HG03066 (cell line): ENCODE measurements around the gene ATAD1.
"Not testable (repeated sequence)": the region's sequence is repeated elsewhere in the genome, so short reads cannot be mapped to it uniquely, and the experiment has no call there.

Source experiments
- ATAC-seq: cut with Tn5 transposase; IDR thresholded peaks from one replicate; pipeline ENCODE4 v1.9.1; 2021; ENCODE audit warnings: low read depth; ENCODE audit not compliant: unreplicated experiment

The ATAD1 gene

GRCh38 chr10:87847550-87847949, 29.5 kb upstream of the ATAD1 start:
- no peak for ATAC-seq

GRCh38 chr10:87846711-87847110, 28.7 kb upstream of the ATAD1 start:
- ATAC-seq = not testable (repeated sequence)

DNA sequence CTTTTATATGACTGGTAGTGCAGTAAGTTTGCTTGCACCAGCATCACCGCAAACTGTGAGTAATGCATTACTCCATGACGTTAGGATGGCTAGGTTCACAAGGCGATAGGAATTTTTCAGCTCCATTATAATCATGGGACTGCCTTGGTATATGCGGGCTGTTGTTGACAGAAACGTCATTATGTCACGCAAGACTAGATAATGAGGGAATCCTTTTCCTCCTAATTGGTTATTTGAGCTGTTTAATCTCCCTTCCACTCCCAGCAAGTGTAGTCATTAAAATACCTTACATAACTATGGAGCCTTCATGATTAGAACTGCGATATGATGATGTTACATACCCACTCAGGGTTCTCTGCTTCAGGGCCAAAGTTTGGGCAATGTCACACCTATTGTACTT, 28.0 kb upstream of the ATAD1 start:
- ATAC-seq = no peak

DNA sequence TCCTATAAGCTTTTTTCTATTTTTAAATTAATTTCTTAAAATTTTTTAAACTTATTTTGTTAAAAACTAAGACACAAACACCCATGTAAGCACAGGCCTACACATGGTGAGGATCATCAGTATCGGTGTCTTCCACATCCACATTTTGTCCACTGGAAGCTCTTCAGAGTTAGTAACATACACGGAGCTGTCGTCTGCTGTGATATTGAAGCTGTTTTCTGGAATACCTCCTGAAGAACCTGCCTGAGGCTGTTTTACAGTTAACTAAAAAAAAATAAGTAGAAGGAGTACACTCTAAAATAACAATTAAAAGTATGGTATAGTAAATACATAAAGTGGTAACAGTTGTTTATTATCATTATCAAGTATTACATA, 27.6 kb upstream of the ATAD1 start:
- ATAC-seq = no peak

DNA sequence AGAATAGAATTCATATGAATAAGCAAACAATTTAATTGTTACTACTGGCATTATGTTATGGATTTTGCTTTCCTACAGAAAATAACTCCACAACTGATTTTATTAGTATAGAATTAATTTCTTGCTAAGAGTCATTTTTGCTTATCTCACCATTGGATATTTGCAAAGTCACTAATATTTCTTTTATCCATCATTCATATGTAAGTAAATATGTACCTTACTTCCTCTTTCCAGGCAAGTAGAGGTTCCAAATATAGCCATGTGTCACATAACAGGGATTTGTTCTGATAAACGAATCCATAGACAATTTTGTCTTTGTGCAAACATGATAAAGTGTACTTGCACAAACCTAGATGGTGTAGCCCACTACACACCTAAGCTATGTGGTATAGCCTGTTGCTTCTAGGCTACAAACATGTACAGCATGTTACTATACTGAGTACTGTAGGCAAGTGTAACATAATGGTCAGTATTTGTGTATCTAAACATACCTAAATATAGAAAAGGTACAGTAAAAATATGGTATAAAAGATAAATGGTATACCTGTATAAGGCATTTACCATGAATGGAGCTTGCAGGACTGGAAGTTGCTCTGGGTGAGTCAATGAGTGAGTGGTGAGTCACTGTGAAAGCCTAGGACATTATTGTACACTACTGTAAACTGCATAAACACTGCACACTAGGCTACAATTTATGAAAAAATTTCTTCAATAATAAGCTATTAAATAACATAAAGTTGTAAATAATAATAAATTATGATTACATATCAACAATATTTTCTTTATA, 27.0 kb upstream of the ATAD1 start:
- no peak for ATAC-seq

GRCh38 chr10:87843714-87844113, 25.7 kb upstream of the ATAD1 start:
- no peak for ATAC-seq

DNA sequence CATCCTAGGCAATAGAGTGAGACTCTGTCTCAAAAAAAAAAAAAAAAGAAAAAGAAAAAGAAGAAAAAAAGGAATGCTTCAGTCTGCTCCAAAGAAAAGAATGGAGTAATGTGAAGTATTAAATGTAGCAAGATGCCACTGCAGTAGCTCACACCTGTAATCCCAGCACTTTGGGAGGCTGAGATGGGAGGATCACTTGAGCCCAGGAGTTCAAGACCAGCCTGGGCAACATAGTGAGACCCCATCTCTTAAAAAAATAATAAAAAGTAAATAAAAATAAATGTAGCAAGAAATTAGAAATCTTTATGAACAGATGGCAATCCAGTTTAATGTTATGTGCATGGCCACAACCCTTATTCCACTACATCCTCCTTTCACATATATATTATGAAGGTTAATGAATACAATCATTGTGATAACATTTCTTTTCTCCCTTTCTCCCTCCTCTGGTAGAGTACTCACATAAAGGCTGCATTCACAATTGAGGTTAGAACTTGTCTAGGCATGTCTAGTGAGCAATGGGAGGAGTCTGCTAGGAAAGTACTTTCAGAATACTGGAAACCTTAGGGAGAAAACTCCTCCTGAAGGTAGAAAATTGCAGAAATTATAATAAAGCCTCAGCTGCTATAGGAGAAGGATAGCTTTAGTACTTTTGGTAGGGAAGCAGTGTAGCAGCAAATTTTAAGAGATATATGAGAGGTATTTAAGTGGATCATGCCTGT, 24.9 kb upstream of the ATAD1 start:
- ATAC-seq = no peak

- no peak for ATAC-seq
Observed at GRCh38 chr10:87842220-87842641, 24.2 kb upstream of the ATAD1 start.

DNA sequence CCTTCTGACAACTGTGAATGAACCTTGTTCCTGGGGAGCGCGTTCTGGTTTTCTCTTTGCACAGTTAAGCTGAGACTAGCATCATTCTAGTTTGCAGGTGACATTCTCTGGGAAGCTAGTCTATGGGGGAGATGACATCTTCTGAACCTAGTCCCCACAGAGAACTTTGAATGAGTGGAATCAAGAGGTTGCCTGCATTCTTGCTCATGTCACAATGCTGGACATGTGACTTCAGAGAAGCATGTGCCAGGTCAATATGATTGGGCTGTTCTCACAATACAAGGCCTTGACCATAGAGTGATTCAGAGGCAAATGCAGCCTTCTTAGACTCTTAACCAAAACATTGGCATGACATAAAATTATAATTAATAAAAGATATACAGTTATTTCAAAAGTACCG, 23.2 kb upstream of the ATAD1 start:
- ATAC-seq = no peak

DNA sequence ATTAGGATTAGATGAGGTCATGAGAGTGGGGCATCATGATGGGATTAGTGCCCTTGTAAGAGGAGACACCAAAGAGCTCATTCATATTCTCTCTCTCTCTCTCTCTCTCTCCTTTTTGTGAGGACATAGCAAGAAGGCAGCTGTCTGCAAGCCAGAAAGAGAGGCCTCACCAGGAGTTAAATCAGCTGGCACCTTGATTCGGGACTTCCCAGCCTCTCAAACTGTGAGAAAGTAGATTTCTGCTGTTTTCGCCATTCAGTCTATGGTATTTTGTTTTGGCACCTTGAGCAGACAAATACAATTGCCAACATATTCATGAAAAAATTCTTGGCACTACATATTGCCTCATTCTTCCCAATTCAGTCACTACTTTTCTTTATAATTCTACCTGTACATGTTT, 20.6 kb upstream of the ATAD1 start:
- ATAC-seq = no peak

- ATAC-seq = no peak
Observed at GRCh38 chr10:87837445-87837844, 19.4 kb upstream of the ATAD1 start.

GRCh38 chr10:87836098-87836497, 18.1 kb upstream of the ATAD1 start:
- no peak for ATAC-seq

DNA sequence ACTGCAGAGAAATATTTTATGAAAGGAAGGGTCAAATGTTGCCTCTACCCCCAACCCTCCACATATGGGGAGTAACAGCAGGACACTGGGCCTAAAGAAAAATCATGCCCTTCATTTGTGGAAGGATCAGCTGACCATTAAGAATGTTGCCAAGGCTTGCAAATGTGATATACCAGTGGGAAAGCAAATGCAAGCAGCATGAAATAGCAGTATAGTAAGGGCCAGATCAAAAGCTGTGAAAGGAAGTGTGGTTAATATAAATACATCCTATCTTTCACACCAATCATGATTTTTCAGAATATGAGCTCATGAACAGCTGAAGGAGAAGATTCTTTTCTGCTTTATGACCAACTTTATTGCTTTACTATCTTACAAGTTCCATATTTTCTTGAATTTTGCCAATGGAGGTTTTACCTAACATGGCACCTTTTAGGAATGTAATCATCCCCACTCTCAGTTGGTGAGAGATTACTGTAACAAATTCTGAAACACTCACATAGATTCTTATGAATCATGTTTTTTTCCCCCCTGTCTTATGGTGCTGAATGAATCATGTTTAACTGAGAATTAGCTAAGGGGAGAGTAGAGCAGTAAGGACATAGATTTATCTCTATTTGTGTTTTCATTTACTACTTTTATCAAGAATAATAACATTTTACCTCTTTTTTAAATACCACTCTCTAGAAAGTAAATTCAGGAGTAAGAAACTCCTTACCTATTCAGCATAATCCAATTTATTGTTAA, 12.1 kb upstream of the ATAD1 start:
- no peak for ATAC-seq

DNA sequence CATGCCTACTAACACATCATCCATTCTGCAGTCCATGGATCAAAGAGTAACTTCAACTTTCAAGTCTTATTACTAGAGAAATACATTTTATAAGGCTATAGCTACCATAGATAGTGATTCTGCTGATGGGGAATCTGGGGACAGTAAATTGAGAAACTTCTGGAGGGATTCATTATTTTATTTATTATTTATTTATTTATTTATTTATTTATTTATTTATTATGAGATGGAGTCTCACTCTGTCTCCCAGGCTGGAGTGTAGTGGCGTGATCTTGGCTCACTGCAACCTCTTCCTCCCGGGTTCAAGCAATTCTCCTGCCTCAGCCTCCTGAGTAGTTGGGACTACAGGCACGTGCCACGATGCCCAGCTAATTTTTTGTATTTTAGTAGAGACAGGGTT, 11.0 kb upstream of the ATAD1 start:
- ATAC-seq = not testable (repeated sequence)

DNA sequence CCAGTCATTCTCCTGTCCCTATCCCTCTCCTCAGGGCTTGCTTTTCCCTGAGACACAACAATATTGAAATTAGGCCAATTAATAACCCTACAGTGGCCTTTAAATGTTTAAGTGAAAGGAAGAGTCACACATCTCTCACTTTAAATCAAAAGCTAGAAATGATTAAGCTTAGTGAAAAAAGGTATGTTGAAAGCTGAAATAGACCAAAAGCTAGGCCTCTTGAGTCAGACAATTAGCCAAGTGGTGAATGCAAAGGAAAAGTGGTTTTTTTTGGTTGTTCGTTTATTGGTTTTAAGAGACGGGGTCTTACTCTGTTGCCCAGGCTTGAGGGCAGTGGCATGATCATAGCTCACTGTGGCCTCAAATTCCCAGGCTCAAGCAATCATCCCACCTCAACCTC, 9.7 kb upstream of the ATAD1 start:
- no peak for ATAC-seq

- no peak for ATAC-seq
Observed at GRCh38 chr10:87826653-87827052, 8.6 kb upstream of the ATAD1 start.

DNA sequence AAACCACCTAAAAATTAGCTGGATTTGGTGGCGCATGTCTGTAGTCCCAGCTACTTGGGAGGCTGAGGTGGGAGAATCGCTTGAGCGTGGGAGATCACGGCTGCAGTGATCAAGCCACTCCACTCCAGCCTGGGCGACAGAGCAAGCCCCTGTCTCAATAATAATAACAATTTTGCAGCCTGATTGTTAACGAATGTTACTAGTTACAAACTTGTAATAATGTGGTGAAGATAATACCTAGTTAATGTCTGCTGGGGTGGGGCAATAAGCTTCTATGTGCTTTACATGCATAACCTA, 1.2 kb upstream of the ATAD1 start:
- ATAC-seq = no peak

DNA sequence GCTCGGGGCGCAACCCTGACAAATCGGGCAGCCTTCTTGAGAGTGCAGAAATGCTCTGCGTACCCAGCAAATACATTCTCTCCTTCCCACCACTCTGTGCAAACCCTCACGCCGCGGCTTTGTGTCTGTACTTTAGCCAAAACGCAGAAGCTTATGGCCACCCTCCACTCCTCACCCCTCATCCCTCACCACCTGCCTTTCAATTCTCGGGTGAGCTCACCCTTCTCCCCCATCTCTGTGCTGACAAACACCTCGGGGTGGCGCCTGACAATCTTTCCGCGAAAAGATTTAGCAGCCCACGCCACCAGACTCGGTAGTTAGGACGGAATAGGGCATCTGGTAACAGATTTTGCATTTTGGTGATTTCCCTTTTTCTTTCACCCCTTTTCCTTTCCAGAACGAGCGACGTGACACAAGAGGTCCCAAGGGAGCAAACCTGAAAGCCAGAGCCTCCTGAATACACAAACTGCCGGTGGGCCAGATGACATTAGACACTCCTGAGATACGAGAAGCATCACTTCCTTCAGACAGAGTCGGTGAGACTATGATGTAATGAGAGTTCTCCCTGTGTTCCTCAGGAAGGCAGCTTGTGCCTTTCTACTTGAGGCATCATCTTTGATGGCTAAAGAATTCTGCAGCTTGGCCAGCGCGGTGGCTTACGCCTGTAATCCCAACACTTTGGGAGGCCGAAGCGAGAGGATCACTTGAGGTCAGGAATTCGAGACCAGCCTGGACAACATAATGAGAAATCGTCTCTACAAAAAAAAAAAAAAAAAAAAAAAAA, 671 bp upstream of the ATAD1 start:
- peak; percentile 57 for ATAC-seq

DNA sequence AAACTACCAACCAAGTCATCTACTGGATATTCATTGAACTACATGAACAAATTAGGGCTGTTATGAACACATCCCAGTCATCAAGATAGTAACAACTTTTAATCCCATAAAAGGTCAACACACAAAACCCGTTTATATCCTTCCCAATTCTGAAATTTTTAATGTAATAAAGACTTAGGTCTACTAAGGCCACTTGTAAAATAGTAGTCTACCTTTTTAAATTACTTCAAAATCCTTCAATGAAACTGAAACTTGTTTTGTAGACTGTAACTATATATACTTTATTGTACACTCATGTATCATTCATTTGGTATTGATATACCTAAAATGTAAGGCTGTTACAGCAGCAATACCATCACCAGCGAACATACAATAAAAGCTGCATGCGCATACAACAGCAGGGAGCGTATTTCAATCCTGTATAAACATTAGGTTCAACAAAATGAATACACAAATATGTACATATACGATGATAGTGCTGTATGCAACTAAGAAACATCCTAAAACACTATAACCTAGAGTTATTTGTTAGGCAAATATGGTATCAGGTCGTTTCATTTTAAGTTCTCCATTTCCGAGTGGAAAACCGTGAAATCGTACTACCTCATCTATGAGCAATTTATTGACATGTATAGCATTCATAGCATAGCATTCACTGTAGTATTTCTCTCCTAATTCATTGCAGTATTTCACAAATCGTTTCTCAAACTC, 973 bp downstream of the ATAD1 start:
- no peak for ATAC-seq

- ATAC-seq = no peak
Observed at GRCh38 chr10:87816163-87816897, 1.7 kb downstream of the ATAD1 start.
